HG03108 (cell line): Measurements from ENCODE around the gene ACOT12.
"Not testable (repeated sequence)": the region's sequence is repeated elsewhere in the genome, so short reads cannot be mapped to it uniquely, and the experiment has no call there.

Experiments used
- ATAC-seq: cut with Tn5 transposase; IDR thresholded peaks from one replicate; pipeline ENCODE4 v1.9.1; 2021; ENCODE audit warnings: moderate library complexity; ENCODE audit not compliant: unreplicated experiment

ACOT12 gene

GRCh38 chr5:81345411-81346003 lies 48.4 kb downstream of the ACOT12 start:
- no peak for ATAC-seq

GRCh38 chr5:81344736-81345135 lies 49.2 kb downstream of the ACOT12 start:
- no peak for ATAC-seq

- not testable (repeated sequence) for ATAC-seq
Measured at GRCh38 chr5:81338213-81338612, 55.7 kb downstream of the ACOT12 start.

GRCh38 chr5:81337803-81338202 lies 56.1 kb downstream of the ACOT12 start:
- no peak for ATAC-seq

GRCh38 chr5:81336556-81336955 lies 57.4 kb downstream of the ACOT12 start:
- no peak for ATAC-seq

- no peak for ATAC-seq
Measured at GRCh38 chr5:81335946-81336345, 58.0 kb downstream of the ACOT12 start.

- ATAC-seq: no peak
Measured at GRCh38 chr5:81334304-81335061, 59.5 kb downstream of the ACOT12 start.

GRCh38 chr5:81326554-81326953 lies 67.4 kb downstream of the ACOT12 start:
- ATAC-seq: no peak

GRCh38 chr5:81317536-81317935 lies 76.4 kb downstream of the ACOT12 start:
- no peak for ATAC-seq

- no peak for ATAC-seq
Measured at GRCh38 chr5:81316571-81316970, 77.4 kb downstream of the ACOT12 start.

- ATAC-seq: no peak
Measured at GRCh38 chr5:81315830-81316229, 78.1 kb downstream of the ACOT12 start.

GRCh38 chr5:81315336-81315735 lies 78.6 kb downstream of the ACOT12 start:
- ATAC-seq: no peak

- no peak for ATAC-seq
Measured at GRCh38 chr5:81314581-81314980, 79.4 kb downstream of the ACOT12 start.

- no peak for ATAC-seq
Measured at GRCh38 chr5:81313686-81314085, 80.2 kb downstream of the ACOT12 start.

GRCh38 chr5:81313278-81313677 lies 80.7 kb downstream of the ACOT12 start:
- ATAC-seq: no peak

GRCh38 chr5:81310402-81311063 lies 83.4 kb downstream of the ACOT12 start:
- ATAC-seq: no peak

- ATAC-seq: no peak
Measured at GRCh38 chr5:81308836-81309235, 85.1 kb downstream of the ACOT12 start.

GRCh38 chr5:81305785-81306184 lies 88.1 kb downstream of the ACOT12 start:
- ATAC-seq: no peak

- ATAC-seq: no peak
Measured at GRCh38 chr5:81303563-81303962, 90.4 kb downstream of the ACOT12 start.

GRCh38 chr5:81302596-81302995 lies 91.3 kb downstream of the ACOT12 start:
- no peak for ATAC-seq

- peak; percentile 99 for ATAC-seq
Measured at GRCh38 chr5:81301271-81302015, 92.5 kb downstream of the ACOT12 start, which contains the start of gene ZCCHC9. Gene ZCCHC9, plus strand, starts transcription at chr5:81301587. Its CDS starts 3,171 bp downstream, at chr5:81304758.
